A172 (cell line): ENCODE results near the gene CRYBG2. TPM values are rescaled to one million over a fixed set of nuclear protein-coding genes. Genes with fewer than 3 reads are reported as not detected.
"Not testable (repeated sequence)": the region's sequence is repeated elsewhere in the genome, so short reads cannot be mapped to it uniquely, and the experiment has no call there.

Source experiments
- DNase-seq: peaks from one replicate; pipeline ENCODE4 v3.0.0-alpha.2; 2015; ENCODE audit warnings: low spot score
- total RNA-seq: library from RNA; depleted of rRNA; stranded (reverse); fragments of >200 nt; shearing (Covaris generic); gene quantifications from 2 replicates; pipeline ENCODE4 v1.2.3, GENCODE V29; 2014

CRYBG2 gene
- total RNA-seq, 1 experiment from 2014 or later = 0.17 TPM

- peak; percentile 63 for DNase-seq
These were observed 32.5 kb downstream of the CRYBG2 start for GRCh38 chr1:26321315-26322041.

- DNase-seq = no peak
These were observed 33.0 kb downstream of the CRYBG2 start for GRCh38 chr1:26320896-26321295.

- no peak for DNase-seq
These were observed 35.4 kb downstream of the CRYBG2 start for GRCh38 chr1:26318338-26319064.

- DNase-seq = no peak
These were observed 36.2 kb downstream of the CRYBG2 start, which contains the start of gene CD52 for GRCh38 chr1:26317612-26318337. Gene CD52, plus strand, starts transcription at chr1:26317958. Its CDS starts 60 bp downstream, at chr1:26318018.

- no peak for DNase-seq
These were observed 36.8 kb downstream of the CRYBG2 start for GRCh38 chr1:26317146-26317545.

GRCh38 chr1:26315874-26316850, 37.8 kb downstream of the CRYBG2 start:
- no peak for DNase-seq

GRCh38 chr1:26314501-26314900, 39.4 kb downstream of the CRYBG2 start:
- no peak for DNase-seq

- not testable (repeated sequence) for DNase-seq
These were observed 45.7 kb downstream of the CRYBG2 start for GRCh38 chr1:26307966-26308899.

- DNase-seq = no peak
These were observed 46.6 kb downstream of the CRYBG2 start for GRCh38 chr1:26307363-26307781.

GRCh38 chr1:26306290-26307229, 47.4 kb downstream of the CRYBG2 start, which contains the start of gene UBXN11:
Gene UBXN11, minus strand, starts transcription at chr1:26306636. Its CDS starts 3,753 bp downstream, at chr1:26302883.
- peak; percentile 87 for DNase-seq

- DNase-seq = no peak
These were observed 48.2 kb downstream of the CRYBG2 start for GRCh38 chr1:26305667-26306289.

- peak; percentile 82 for DNase-seq
These were observed 51.1 kb downstream of the CRYBG2 start for GRCh38 chr1:26302733-26303405.

GRCh38 chr1:26300578-26301275, 53.2 kb downstream of the CRYBG2 start:
- DNase-seq = no peak

GRCh38 chr1:26297791-26298124, 56.2 kb downstream of the CRYBG2 start:
- DNase-seq = no peak

GRCh38 chr1:26297057-26297790, 56.7 kb downstream of the CRYBG2 start:
- DNase-seq = no peak

- no peak for DNase-seq
These were observed 57.4 kb downstream of the CRYBG2 start for GRCh38 chr1:26296340-26297056.
